COLO668 (cell line): ENCODE results near the gene ZNF391.
"Not testable (repeated sequence)": the region's sequence is repeated elsewhere in the genome, so short reads cannot be mapped to it uniquely, and the experiment has no call there.

Experiments used
- DNase-seq: peaks from one replicate; lab custom pipeline; 2025; ENCODE audit not compliant: unreplicated experiment; lab: John Stamatoyannopoulos, UW

The ZNF391 gene

GRCh38 chr6:27422651-27423332, 34.2 kb downstream of the ZNF391 start:
- no peak for DNase-seq

DNA sequence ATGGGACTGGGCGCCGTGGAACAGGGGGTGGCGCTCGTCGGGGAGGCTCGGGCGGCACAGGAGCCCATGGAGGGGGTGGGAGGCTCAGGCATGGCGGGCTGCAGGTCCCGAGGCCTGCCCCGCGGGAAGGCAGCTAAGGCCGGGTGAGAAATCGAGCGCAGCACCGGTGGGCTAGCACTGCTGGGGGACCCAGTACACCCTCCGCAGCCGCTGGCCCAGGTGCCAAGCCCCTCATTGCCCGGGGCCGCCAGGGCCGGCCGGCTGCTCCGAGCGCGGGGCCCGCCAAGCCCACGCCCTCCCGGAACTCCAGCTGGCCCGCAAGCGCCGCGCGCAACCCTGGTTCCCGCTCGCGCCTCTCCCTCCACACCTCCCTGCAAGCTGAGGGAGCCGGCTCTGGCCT, 36.3 kb downstream of the ZNF391 start:
- not testable (repeated sequence) for DNase-seq

DNA sequence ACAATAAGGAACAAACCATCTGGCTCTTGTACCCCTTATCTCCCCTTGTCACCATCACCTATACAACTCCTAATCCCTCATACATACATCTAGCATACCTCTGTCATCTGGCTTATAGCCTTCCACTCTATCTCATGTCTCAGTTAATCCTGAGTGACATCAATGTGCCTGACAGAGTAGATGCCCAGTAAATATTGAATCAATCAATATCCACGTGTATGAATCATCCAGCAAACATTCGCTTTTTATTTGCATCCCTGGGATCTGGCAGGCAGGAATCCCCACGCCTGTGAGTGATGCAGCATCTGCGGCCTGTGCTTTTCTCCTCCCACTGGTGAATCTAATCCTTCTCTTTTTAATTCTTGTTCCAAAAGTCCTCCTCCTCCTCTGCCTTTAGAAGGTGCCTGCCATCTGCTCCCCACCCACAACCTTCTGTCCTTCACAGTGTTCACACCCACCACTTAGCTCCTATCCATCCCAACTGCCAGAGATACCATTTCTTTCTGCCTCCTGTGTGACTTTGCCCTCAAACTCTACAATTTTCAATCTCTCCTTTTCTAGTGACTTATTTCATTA, 37.6 kb downstream of the ZNF391 start:
- no peak for DNase-seq

GRCh38 chr6:27428502-27428901, 39.9 kb downstream of the ZNF391 start:
- no peak for DNase-seq

DNA sequence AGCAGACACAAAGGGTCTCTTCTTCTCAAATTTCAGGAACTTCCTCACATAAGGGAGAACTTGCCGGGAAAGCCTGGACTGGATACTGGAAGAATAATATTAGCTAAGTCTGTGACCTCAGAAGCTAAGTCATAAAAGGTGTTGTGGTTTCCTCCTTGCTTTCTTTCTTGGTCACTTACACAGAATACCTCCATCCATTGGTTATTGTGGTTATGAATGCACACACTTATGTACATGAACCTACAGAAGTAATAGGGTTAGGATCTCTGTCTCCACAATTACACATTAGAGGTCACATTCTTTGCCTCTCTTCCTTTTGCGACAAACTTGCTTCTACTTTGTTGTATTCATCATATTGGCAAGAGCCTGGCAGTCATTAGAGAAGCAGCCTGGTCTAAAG, 40.4 kb downstream of the ZNF391 start:
- DNase-seq, result no peak

- DNase-seq, result no peak
Observed at GRCh38 chr6:27433714-27434113, 45.2 kb downstream of the ZNF391 start.

DNA sequence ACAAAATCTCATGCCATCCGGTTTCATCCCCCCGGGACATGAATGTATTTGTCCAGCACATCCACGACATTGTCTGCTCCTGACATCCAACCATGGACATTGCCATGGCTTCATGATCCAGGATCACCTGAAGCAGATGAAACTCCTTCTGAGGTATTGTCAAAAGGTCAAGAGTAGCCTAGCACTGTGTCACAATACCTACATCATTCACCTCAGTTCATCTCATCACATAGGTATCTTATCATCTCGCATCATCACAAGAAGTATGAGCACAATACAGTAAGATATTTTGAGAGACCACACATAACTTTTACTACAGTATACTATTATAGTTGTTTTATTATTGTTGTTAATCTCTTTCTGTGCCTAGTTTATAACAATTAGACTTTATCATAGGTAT, 50.8 kb downstream of the ZNF391 start:
- no peak for DNase-seq

GRCh38 chr6:27441001-27441400, 52.4 kb downstream of the ZNF391 start:
- DNase-seq, result no peak

- DNase-seq, result no peak
Observed at GRCh38 chr6:27442932-27443331, 54.4 kb downstream of the ZNF391 start.

- DNase-seq, result no peak
Observed at GRCh38 chr6:27448456-27448855, 59.9 kb downstream of the ZNF391 start.

DNA sequence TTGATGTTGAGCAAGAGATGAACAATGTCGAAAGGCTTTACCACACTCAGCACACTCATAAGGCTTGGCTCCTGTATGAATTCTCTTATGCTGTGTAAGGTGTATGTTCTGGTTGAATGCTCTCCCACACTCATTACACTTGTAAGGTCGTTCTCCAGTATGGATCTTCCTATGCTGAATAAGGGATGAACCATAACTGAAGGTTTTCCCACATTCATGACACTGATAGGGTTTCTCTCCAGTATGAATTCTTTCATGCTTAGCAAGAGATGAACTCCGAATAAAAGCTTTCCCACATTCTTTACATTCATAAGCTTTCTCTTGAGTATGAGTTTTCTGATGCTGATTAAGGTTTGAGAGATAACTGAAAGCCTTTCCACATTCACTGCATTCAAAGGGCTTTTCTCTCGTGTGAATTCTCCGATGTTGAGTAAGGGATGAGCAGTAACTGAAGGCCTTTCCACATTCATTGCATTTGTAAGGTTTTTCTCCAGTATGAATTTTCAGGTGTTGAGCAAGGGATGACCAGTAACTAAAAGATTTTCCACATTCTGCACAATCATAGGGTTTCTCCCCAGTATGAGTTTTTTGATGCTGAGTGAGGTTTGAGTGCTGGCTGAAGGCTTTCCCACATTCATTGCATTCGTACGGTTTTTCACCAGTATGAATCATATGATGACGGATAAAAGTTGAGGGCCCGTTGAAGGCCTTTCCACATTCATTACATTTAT, 63.3 kb downstream of the ZNF391 start:
- no peak for DNase-seq

DNA sequence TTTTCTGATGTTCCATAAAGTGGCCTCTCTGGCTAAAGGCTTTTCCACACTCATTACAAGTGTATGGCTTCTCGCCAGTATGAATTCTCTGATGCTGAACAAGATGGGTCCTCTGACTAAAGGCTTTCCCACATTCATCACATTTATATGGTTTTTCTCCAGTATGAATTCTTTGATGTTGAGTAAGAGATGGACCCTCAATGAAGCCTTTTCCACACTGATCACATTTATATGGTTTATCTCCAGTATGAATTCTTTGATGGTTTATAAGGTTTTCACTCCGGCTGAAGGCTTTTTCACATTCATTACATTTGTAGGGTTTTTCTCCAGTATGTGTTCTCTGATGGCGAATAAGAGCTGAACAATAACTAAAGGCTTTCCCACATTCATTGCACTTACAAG, 63.9 kb downstream of the ZNF391 start:
- no peak for DNase-seq
